ENCODE data around the gene CUX1. TPM values are rescaled to one million over a fixed set of nuclear protein-coding genes. Genes with fewer than 3 reads are reported as not detected.
A peak's percentile ranks its signal among the peaks of the same experiment; 100 is the strongest.

CUX1 gene
- total and polyA plus RNA-seq, 2 of the 13 experiments (the other 11 are each of a cell fraction or from before 2014, with no cell fraction given), result 13.7 to 14.9 TPM

DNA sequence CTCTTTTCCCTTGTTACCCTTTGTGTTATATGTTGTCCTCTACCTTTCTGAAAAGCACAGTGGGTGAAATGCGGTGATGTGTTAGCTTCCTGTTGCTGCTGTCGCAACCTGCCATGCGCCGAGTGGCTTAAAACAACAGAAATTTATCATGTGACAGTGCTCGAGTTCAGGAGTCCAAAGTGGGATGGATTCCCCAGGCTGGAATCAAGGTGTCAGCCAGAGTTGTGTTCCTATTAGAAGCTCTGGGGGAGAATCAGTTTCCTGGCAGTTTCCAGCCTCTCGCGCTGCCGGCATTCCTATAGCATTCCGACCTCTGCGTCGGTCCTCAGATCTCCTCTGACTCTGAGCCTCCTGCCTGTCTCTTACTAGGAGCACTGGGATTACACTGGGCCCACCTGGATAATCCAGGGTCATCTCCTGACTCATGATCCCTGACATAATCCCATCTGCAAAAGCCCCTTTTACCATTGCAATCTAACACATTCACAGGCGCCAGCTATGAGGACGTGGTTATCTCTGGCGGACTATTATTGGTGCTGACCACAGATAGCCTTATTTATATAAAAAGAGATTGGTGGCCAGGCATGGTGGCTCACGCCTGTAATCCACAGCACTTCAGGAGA, 207.5 kb downstream of the CUX1 start (continued):
- no peak; the same call in 1 of the 2 replicates for TF ChIP-seq ZNF232 (CRISPR knock-in tag; IDR thresholded peaks at IDR 0.05; ENCODE audit: borderline replicate concordance)
- TF ChIP-seq ZNF562 (CRISPR knock-in tag; IDR thresholded peaks at IDR 0.05; ENCODE audit: borderline replicate concordance), result no peak
- no peak; the same call in 1 of the 2 replicates for TF ChIP-seq TSC22D2 (CRISPR knock-in tag; IDR thresholded peaks at IDR 0.05; ENCODE audit: borderline replicate concordance)
- TF ChIP-seq, protein P1, sequence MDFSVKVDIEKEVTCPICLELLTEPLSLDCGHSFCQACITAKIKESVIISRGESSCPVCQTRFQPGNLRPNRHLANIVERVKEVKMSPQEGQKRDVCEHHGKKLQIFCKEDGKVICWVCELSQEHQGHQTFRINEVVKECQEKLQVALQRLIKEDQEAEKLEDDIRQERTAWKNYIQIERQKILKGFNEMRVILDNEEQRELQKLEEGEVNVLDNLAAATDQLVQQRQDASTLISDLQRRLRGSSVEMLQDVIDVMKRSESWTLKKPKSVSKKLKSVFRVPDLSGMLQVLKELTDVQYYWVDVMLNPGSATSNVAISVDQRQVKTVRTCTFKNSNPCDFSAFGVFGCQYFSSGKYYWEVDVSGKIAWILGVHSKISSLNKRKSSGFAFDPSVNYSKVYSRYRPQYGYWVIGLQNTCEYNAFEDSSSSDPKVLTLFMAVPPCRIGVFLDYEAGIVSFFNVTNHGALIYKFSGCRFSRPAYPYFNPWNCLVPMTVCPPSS (IDR thresholded peaks at IDR 0.05), result no peak
- TF ChIP-seq ARNT (IDR thresholded peaks at IDR 0.05), result no peak
- no peak for TF ChIP-seq TAF15 (IDR thresholded peaks at IDR 0.05; ENCODE audit: low read depth, low read length, poor library complexity, severe bottlenecking)
- peak; percentile 49 for TF ChIP-seq ZEB1 (IDR thresholded peaks at IDR 0.05; ENCODE audit: insufficient replicate concordance, low read depth)
- no peak for TF ChIP-seq NCOA5 (CRISPR knock-in tag; IDR thresholded peaks at IDR 0.05)
- TF ChIP-seq MTF2 (CRISPR knock-in tag; IDR thresholded peaks at IDR 0.05; ENCODE audit: borderline replicate concordance), result no peak
- no peak for TF ChIP-seq ZBTB42 (CRISPR knock-in tag; IDR thresholded peaks at IDR 0.05)
- TF ChIP-seq ZSCAN20 (CRISPR knock-in tag; IDR thresholded peaks at IDR 0.05; ENCODE audit: borderline replicate concordance), result no peak
- peak; percentile 79 for TF ChIP-seq ZBTB20 (CRISPR knock-in tag; IDR thresholded peaks at IDR 0.05; ENCODE audit: borderline replicate concordance, low read depth)
- TF ChIP-seq ZNF367 (CRISPR knock-in tag; IDR thresholded peaks at IDR 0.05; ENCODE audit: borderline replicate concordance), result no peak
- no peak for TF ChIP-seq MAZ (IDR thresholded peaks at IDR 0.05; ENCODE audit: borderline replicate concordance, low read depth, low read length)
- no peak for TF ChIP-seq MAZ (CRISPR knock-in tag; IDR thresholded peaks at IDR 0.05; ENCODE audit: low read depth)
- TF ChIP-seq ZBTB8A (CRISPR knock-in tag; IDR thresholded peaks at IDR 0.05; ENCODE audit: borderline replicate concordance, low read depth), result no peak
- no peak for TF ChIP-seq NFRKB (IDR thresholded peaks at IDR 0.05)
- no peak for TF ChIP-seq ZNF773 (CRISPR knock-in tag; IDR thresholded peaks at IDR 0.05; ENCODE audit: borderline replicate concordance)
- TF ChIP-seq, protein P2, sequence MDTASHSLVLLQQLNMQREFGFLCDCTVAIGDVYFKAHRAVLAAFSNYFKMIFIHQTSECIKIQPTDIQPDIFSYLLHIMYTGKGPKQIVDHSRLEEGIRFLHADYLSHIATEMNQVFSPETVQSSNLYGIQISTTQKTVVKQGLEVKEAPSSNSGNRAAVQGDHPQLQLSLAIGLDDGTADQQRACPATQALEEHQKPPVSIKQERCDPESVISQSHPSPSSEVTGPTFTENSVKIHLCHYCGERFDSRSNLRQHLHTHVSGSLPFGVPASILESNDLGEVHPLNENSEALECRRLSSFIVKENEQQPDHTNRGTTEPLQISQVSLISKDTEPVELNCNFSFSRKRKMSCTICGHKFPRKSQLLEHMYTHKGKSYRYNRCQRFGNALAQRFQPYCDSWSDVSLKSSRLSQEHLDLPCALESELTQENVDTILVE (CRISPR knock-in tag; IDR thresholded peaks at IDR 0.05), result no peak
- TF ChIP-seq, protein P3, sequence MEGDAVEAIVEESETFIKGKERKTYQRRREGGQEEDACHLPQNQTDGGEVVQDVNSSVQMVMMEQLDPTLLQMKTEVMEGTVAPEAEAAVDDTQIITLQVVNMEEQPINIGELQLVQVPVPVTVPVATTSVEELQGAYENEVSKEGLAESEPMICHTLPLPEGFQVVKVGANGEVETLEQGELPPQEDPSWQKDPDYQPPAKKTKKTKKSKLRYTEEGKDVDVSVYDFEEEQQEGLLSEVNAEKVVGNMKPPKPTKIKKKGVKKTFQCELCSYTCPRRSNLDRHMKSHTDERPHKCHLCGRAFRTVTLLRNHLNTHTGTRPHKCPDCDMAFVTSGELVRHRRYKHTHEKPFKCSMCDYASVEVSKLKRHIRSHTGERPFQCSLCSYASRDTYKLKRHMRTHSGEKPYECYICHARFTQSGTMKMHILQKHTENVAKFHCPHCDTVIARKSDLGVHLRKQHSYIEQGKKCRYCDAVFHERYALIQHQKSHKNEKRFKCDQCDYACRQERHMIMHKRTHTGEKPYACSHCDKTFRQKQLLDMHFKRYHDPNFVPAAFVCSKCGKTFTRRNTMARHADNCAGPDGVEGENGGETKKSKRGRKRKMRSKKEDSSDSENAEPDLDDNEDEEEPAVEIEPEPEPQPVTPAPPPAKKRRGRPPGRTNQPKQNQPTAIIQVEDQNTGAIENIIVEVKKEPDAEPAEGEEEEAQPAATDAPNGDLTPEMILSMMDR (CRISPR knock-in tag; IDR thresholded peaks at IDR 0.05), result no peak
- TF ChIP-seq BORCS8-MEF2B (CRISPR knock-in tag; IDR thresholded peaks at IDR 0.05), result no peak
- no peak for TF ChIP-seq ZNF839 (CRISPR knock-in tag; IDR thresholded peaks at IDR 0.05; ENCODE audit: borderline replicate concordance)
- TF ChIP-seq HNRNPH1 (optimal IDR thresholded peaks at IDR 0.05; ENCODE audit: low read depth, low read length), result no peak
- peak; percentile 71 for TF ChIP-seq NCOR1 (IDR thresholded peaks at IDR 0.05; ENCODE audit: borderline replicate concordance, low read length)
- no peak for TF ChIP-seq ZNF879 (CRISPR knock-in tag; IDR thresholded peaks at IDR 0.05)
- TF ChIP-seq ZFP36 (IDR thresholded peaks at IDR 0.05; ENCODE audit: borderline replicate concordance, low read depth, low read length, partially characterized antibody), result no peak
- no peak for TF ChIP-seq ZFYVE20 (CRISPR knock-in tag; IDR thresholded peaks at IDR 0.05; ENCODE audit: borderline replicate concordance, low read depth)
- no peak for TF ChIP-seq SRSF1 (optimal IDR thresholded peaks at IDR 0.05; ENCODE audit: low read depth, low read length)
- peak; percentile 95 for TF ChIP-seq HNF4A (CRISPR knock-in tag; IDR thresholded peaks at IDR 0.05)
